Panc1 (cell line): ENCODE measurements around the gene PRSS33. TPM values are rescaled to one million over a fixed set of nuclear protein-coding genes. Genes with fewer than 3 reads are reported as not detected.

Experiments
- ATAC-seq: fragments of 200-7000 bp; cut with Tn5 transposase; 2 replicates; pipeline ENCODE4 v1.9.1; 2020; ENCODE audit warnings: mild to moderate bottlenecking, moderate library complexity
- BruUV-seq: library from RNA; stranded (reverse); fragments of 400-500 nt; replicated peaks from 2 replicates; lab custom pipeline; 2021; lab: Mats Ljungman, UMichigan
- CTCF ChIA-PET: fragments of 300-600 bp; sonication (Branson Sonifier 250); formaldehyde crosslinking; loops from one replicate; lab custom pipeline; 2022; ENCODE audit warnings: antibody characterized with exemption; lab: Charles Lee
- POLR2A ChIA-PET: fragments of 300-600 bp; sonication (Branson Sonifier 250); formaldehyde crosslinking; loops from one replicate; lab custom pipeline; 2022; ENCODE audit warnings: antibody characterized with exemption; lab: Charles Lee
- DNase-seq: peaks from one replicate; pipeline ENCODE4 v3.0.0-alpha.2; 2010; ENCODE audit warnings: low read depth, low spot score
- H3K27ac ChIP-seq: 2 replicates; pipeline ENCODE4 v1.5.1; 2011; ENCODE audit warnings: mild to moderate bottlenecking, low read length, inconsistent platforms
- H3K27me3 ChIP-seq: fragments of 200-500 bp; sonication (Bioruptor generic); 2 replicates; pipeline ENCODE4 v1.6.0; 2014; ENCODE audit warnings: low read length, inconsistent platforms; ENCODE audit not compliant: control insufficient read depth, insufficient read depth
- H3K36me3 ChIP-seq: fragments of 200-500 bp; sonication (Bioruptor generic); 2 replicates; pipeline ENCODE4 v1.5.1; 2014; ENCODE audit warnings: inconsistent platforms, mild to moderate bottlenecking, low read length, moderate library complexity; ENCODE audit not compliant: control insufficient read depth, insufficient read depth
- H3K4me1 ChIP-seq: 2 replicates; pipeline ENCODE4 v1.5.1; 2011; ENCODE audit warnings: inconsistent platforms, mild to moderate bottlenecking, low read length, moderate library complexity; ENCODE audit not compliant: control insufficient read depth, insufficient read depth
- H3K4me3 ChIP-seq, 2 experiments: 2 replicates each; pipeline ENCODE4 v1.5.1; 2011 to 2012; ENCODE audit warnings: low read depth in 2 of 2, low read length in 2 of 2, mild to moderate bottlenecking in 2 of 2, inconsistent platforms in 1 of 2, moderate library complexity in 1 of 2
- H3K9me3 ChIP-seq: fragments of 200-500 bp; sonication (Bioruptor generic); 2 replicates; pipeline ENCODE4 v1.5.1; 2014; ENCODE audit warnings: low read depth, mild to moderate bottlenecking, inconsistent platforms, low read length, moderate library complexity; ENCODE audit not compliant: control insufficient read depth, insufficient read depth
- POLR2AphosphoS5 ChIP-seq: IDR thresholded peaks from 2 replicates; pipeline ENCODE4 v1.6.1; 2012; ENCODE audit warnings: mild to moderate bottlenecking, low read depth, low read length, moderate library complexity
- SIN3A ChIP-seq: IDR thresholded peaks from 2 replicates; pipeline ENCODE4 v1.6.1; 2012; ENCODE audit warnings: low read depth, mild to moderate bottlenecking, low read length, moderate library complexity, borderline replicate concordance; ENCODE audit not compliant: insufficient read depth
- TCF7L2 ChIP-seq: IDR thresholded peaks from 2 replicates; pipeline ENCODE4 v1.6.1; 2011; ENCODE audit warnings: mild to moderate bottlenecking, low read depth, low read length, inconsistent platforms
- in situ Hi-C: cut with HindIII; loops from 2 replicates; pipeline ENCODE4 v1.10.0; 2016; ENCODE audit warnings: low sequenced_read_pairs, low pct_unique_long_range_greater_than_20kb
- intact Hi-C: fragments of 100-400 bp; cut with micrococcal nuclease; formaldehyde crosslinking; loops from one replicate; pipeline ENCODE4 v1.10.0; 2022; ENCODE audit not compliant: unreplicated experiment
- total RNA-seq: library from RNA; stranded (reverse); gene quantifications from one replicate; pipeline ENCODE4 v1.2.1, GENCODE V29; 2021; ENCODE audit not compliant: unreplicated experiment
- TF ChIP-seq, protein P1 (sequence below), 2 experiments: IDR thresholded peaks; 2 replicates each; pipeline ENCODE4 v1.6.1; 2011 to 2012; ENCODE audit warnings: low read depth in 2 of 2, control low read depth in 1 of 2, low read length in 1 of 2, mild to moderate bottlenecking in 1 of 2, moderate library complexity in 1 of 2; ENCODE audit not compliant: insufficient read depth in 1 of 2
- TF ChIP-seq, protein P2 (sequence below): fragments of 450-650 bp; IDR thresholded peaks from 2 replicates; pipeline ENCODE4 v1.5.1; 2017; ENCODE audit warnings: mild to moderate bottlenecking

The PRSS33 gene
- total RNA-seq, 1 experiment from 2014 or later: 0.59 TPM

DNA sequence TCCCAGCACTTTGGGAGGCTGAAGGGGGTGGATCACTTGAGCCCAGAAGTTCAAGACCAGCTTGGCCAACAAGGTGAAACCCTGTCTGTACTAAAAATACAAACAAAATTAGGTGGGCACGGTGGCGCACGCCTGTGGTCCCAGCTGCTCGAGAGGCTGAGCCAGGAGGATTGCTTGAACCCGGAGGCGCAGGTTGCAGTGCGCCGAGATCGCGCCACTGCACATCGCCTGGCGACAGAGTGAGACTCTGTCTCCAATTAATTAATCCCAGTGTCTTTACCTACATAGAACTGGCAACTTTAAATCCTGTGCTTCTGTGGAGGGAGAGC, 8.8 kb downstream of the PRSS33 start:
- H3K4me1 ChIP-seq: peaks cover 27% of the 10 kb centered on the region
- ATAC-seq: no peak
- peak overlapping the region in 1 of 2 experiments; percentile 89; a peak in 1 of 4 replicates for H3K4me3 ChIP-seq
- ChIA-PET POLR2A (interaction anchor here (0.6 kb wide), 1 partner anchor 90 kb away, joined by 4 read pairs; no protein-coding TSS in a partner anchor), CTCF (no interaction called here)
- TF ChIP-seq SIN3A (no peak), TCF7L2 (no peak), POLR2AphosphoS5 (no peak)
- TF ChIP-seq, protein P1, sequence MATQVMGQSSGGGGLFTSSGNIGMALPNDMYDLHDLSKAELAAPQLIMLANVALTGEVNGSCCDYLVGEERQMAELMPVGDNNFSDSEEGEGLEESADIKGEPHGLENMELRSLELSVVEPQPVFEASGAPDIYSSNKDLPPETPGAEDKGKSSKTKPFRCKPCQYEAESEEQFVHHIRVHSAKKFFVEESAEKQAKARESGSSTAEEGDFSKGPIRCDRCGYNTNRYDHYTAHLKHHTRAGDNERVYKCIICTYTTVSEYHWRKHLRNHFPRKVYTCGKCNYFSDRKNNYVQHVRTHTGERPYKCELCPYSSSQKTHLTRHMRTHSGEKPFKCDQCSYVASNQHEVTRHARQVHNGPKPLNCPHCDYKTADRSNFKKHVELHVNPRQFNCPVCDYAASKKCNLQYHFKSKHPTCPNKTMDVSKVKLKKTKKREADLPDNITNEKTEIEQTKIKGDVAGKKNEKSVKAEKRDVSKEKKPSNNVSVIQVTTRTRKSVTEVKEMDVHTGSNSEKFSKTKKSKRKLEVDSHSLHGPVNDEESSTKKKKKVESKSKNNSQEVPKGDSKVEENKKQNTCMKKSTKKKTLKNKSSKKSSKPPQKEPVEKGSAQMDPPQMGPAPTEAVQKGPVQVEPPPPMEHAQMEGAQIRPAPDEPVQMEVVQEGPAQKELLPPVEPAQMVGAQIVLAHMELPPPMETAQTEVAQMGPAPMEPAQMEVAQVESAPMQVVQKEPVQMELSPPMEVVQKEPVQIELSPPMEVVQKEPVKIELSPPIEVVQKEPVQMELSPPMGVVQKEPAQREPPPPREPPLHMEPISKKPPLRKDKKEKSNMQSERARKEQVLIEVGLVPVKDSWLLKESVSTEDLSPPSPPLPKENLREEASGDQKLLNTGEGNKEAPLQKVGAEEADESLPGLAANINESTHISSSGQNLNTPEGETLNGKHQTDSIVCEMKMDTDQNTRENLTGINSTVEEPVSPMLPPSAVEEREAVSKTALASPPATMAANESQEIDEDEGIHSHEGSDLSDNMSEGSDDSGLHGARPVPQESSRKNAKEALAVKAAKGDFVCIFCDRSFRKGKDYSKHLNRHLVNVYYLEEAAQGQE (IDR thresholded peaks at IDR 0.05; ENCODE audit: insufficient read depth in 1 of 2, low read depth in 2 of 2, low read length in 1 of 2): no peak
- TF ChIP-seq, protein P2, sequence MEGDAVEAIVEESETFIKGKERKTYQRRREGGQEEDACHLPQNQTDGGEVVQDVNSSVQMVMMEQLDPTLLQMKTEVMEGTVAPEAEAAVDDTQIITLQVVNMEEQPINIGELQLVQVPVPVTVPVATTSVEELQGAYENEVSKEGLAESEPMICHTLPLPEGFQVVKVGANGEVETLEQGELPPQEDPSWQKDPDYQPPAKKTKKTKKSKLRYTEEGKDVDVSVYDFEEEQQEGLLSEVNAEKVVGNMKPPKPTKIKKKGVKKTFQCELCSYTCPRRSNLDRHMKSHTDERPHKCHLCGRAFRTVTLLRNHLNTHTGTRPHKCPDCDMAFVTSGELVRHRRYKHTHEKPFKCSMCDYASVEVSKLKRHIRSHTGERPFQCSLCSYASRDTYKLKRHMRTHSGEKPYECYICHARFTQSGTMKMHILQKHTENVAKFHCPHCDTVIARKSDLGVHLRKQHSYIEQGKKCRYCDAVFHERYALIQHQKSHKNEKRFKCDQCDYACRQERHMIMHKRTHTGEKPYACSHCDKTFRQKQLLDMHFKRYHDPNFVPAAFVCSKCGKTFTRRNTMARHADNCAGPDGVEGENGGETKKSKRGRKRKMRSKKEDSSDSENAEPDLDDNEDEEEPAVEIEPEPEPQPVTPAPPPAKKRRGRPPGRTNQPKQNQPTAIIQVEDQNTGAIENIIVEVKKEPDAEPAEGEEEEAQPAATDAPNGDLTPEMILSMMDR: no peak
- intact Hi-C loops: no loop called here
- no peaks in the 10 kb centered on the region for H3K9me3 ChIP-seq
- no peak for DNase-seq
- in situ Hi-C loops: no loop called here
- H3K36me3 ChIP-seq: peaks cover 7% of the 10 kb centered on the region; the same call in 1 of the 2 replicates
- BruUV-seq: no TSS peak
- peak overlapping the region; percentile 99 for H3K27ac ChIP-seq
- no peaks in the 10 kb centered on the region for H3K27me3 ChIP-seq

DNA sequence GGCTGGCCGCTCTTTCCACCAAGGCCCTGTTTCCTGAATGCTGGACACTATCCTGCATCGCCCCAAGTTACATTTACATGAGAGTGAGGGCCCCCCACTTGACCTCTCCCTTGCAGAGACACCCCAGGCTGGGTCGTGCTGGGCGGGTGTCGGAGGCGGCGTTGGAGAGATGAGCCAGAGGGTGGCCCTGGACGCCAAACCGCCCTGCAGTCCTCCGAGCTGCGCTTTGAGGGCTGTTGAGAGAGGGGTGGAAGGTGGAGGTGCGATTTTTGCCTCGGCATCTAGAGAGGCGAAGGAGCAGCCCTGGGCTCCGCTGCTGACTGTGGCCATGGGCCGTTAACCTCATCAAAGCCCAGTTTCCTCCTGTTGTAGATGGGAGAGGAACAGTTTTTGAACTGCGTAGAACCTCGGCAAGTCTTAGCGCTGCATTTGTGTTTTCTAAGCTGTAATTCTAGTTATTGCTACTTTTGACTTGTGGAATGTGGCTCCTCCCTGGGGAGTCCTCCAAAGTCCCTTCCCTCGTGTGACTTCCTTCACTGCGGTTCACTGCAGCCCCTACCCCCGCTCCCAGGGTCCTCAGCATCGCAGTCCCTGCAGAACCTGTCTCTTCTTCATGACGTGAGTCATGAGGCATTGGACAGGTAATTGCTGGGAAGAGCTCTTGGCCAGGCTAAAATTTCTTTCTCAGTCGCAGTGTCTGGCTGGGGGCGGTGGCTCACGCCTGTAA, 9.3 kb downstream of the PRSS33 start:
- Histone ChIP-seq H3K4me1 (peaks cover 33% of the 10 kb centered on the region), H3K27ac (peak overlapping the region; percentile 99), H3K9me3 (no peaks in the 10 kb centered on the region), H3K27me3 (no peaks in the 10 kb centered on the region), H3K36me3 (peaks cover 7% of the 10 kb centered on the region), H3K4me3 (peak overlapping the region; percentile 89)
- ATAC-seq (no peak), DNase-seq (no peak)
- intact Hi-C loops: no loop called here
- in situ Hi-C loops: no loop called here
- TF ChIP-seq POLR2AphosphoS5: no peak; the same call in 1 of the 2 replicates
- TF ChIP-seq SIN3A: no peak
- TF ChIP-seq TCF7L2: no peak
- TF ChIP-seq, protein P1 (IDR thresholded peaks at IDR 0.05; ENCODE audit: insufficient read depth in 1 of 2, low read depth in 2 of 2, low read length in 1 of 2): no peak
- TF ChIP-seq, protein P2: no peak
- CTCF ChIA-PET: no interaction called here
- BruUV-seq: no TSS peak
- POLR2A ChIA-PET: interaction anchor here (0.6 kb wide), 1 partner anchor 90 kb away, joined by 4 read pairs; no protein-coding TSS in a partner anchor
